Adrenal gland (tissue), 12 donors: ENCODE measurements around the gene TCF4. TPM values are rescaled to one million over a fixed set of nuclear protein-coding genes. Genes with fewer than 3 reads are reported as not detected.
A peak's percentile ranks its signal among the peaks of the same experiment; 100 is the strongest.

Experiments
- DNase-seq, 7 donors: peaks; one replicate each; pipeline ENCODE4 v3.0.0-alpha.2; 2019 to 2020
- H3K27ac ChIP-seq, 5 donors: fragments of 200-600 bp; sonication (generic) in 4 of 5; 1 replicate in 3 of 5; 2 replicates in 2 of 5; pipeline versions ENCODE4 v1.5.1 to v1.8.0; 2016 to 2020; ENCODE audit warnings: mild to moderate bottlenecking in 1 of 5
- H3K27me3 ChIP-seq: fragments of 200-600 bp; 2 replicates; pipeline ENCODE4 v1.8.0; 2021
- H3K36me3 ChIP-seq, 2 donors: fragments of 200-600 bp; replicated peaks in 1 of 2; 1 replicate in 1 of 2; 2 replicates in 1 of 2; pipeline versions ENCODE4 v1.5.1 to v1.8.0; 2018 to 2022
- H3K4me1 ChIP-seq, 2 donors: fragments of 200-600 bp; replicated peaks in 1 of 2; 1 replicate in 1 of 2; 2 replicates in 1 of 2; pipeline versions ENCODE4 v1.5.1 to v1.8.0; 2018 to 2021
- H3K4me3 ChIP-seq, 4 donors: fragments of 200-600 bp; sonication (generic) in 3 of 4; one replicate each; pipeline ENCODE4 v1.5.1; 2016 to 2018
- H3K9me3 ChIP-seq, 3 donors: fragments of 200-600 bp; sonication (generic) in 1 of 3; replicated peaks in 1 of 3; 1 replicate in 2 of 3; 2 replicates in 1 of 3; pipeline versions ENCODE4 v1.5.1 to v1.8.0; 2016 to 2021
- POLR2A ChIP-seq, 2 donors: fragments of 450-650 bp; IDR thresholded peaks; one replicate each; pipeline ENCODE4 v1.6.1; 2017; ENCODE audit warnings: antibody characterized with exemption in 2 of 2, mild to moderate bottlenecking in 2 of 2, moderate library complexity in 1 of 2
- WGBS, 4 donors: extraction: QIAGEN DNeasy Blood & Tissue Kit in 2 of 4; methylation state at CpG; one replicate each; pipeline versions ENCODE4 v1.1.5 to v1.1.7; 2013 to 2017; 5-methylcytosine and 5-hydroxymethylcytosine counted together
- intact Hi-C, 2 donors: fragments of 100-400 bp; cut with DNase I; formaldehyde crosslinking; loops; one replicate each; pipeline versions ENCODE4 v1.14.1 to v1.15.0; 2022 to 2023
- polyA plus RNA-seq, 3 donors: library from polyadenylated mRNA; stranded (reverse); fragments of 200-250 nt in 2 of 3; fragments of 350-450 nt in 1 of 3; fragmentation: Illumina TruSeq in 1 of 3; extraction: RNeasy Lipid Tissue Mini Kit (QIAGEN cat#74804) in 1 of 3; gene quantifications; one replicate each; pipeline ENCODE4 v1.2.3, GENCODE V29; 2013 to 2014
- total RNA-seq, 9 donors: library from RNA; depleted of rRNA in 4 of 9; stranded (reverse); fragments of >200 nt in 4 of 9; fragments of 120-200 nt in 1 of 9; fragmentation: NEBNext Ultra II Directional in 1 of 9; extraction: Animal tissue kit (Norgen Biotek cat#: 25700) in 1 of 9; gene quantifications; one replicate each; pipeline versions ENCODE4 v1.1.0 to v1.2.4, GENCODE V29; 2013 to 2023
- TF ChIP-seq, protein P1 (sequence below), 6 experiments: fragments of 450-650 bp in 4 of 6; fragments of 200-600 bp in 2 of 6; sonication (generic) in 1 of 6; IDR thresholded peaks; 1 replicate in 5 of 6; 2 replicates in 1 of 6; pipeline versions ENCODE4 v1.5.1 to v1.8.0; 2016 to 2021; ENCODE audit warnings: antibody characterized with exemption in 6 of 6, mild to moderate bottlenecking in 2 of 6, moderate library complexity in 1 of 6
- donor health status: healthy with polysubstance abuse.
- donor health status: Bipolar disorder and iron deficiency.
- donor health status: DM: yes; HTN: yes; CAD: no.
- donor health status: DM: no; HTN: no; CAD: no.
- donor health status: DM: no; HTN: no; CAD: no.
- donor health status: DM: yes; HTN: yes; CAD: no.

TCF4 gene
- total and polyA plus RNA-seq, 12 donors, result 21.9 to 196 (median 112) TPM

DNA sequence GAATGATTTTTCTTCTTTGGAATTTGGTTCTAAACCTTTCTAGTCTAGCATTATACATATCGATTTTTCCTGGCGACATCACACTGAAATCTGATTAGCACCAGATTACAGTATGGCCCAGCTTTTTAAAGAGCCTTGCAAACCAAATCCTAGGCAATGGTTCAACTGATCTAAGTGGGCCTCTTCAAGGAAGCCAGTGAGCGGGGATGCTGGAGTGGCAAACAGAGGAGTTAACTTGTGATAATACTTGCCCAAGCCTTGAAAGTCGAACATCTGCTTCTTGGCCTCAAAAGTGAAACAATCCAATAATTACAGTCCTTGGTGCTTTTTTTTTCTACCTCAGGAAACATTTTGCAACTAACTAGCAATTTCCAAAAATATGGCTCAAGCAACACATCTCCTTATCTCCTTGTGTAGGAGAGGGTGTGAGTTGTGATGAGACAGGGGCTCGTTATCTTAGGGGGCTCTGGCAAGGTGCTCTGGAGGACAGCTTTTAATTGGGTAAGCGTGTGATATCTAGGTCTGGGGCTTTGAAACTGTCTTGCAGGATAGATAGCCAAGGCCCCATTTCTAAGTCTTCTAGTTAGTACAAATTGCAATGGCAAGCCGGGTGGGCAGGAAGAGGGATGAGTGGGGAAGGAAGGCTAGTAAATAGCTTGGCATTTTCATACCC is 388.6 kb downstream of the TCF4 start:
- WGBS, 4 donors, result 75 to 78% (median 77%) methylated on average over 7 of the region's 7 CpGs
- Histone ChIP-seq H3K27me3 (no peaks in the 10 kb centered on the region), H3K36me3 (no peaks in the 10 kb centered on the region), H3K4me3 (no peak overlapping the region), H3K9me3 (peaks cover 0 to 7% (median 0%) of the 10 kb centered on the region in 3 donors), H3K27ac (no peak overlapping the region), H3K4me1 (no peaks in the 10 kb centered on the region)
- TF ChIP-seq POLR2A (IDR thresholded peaks at IDR 0.05), result no peak
- TF ChIP-seq, protein P1, sequence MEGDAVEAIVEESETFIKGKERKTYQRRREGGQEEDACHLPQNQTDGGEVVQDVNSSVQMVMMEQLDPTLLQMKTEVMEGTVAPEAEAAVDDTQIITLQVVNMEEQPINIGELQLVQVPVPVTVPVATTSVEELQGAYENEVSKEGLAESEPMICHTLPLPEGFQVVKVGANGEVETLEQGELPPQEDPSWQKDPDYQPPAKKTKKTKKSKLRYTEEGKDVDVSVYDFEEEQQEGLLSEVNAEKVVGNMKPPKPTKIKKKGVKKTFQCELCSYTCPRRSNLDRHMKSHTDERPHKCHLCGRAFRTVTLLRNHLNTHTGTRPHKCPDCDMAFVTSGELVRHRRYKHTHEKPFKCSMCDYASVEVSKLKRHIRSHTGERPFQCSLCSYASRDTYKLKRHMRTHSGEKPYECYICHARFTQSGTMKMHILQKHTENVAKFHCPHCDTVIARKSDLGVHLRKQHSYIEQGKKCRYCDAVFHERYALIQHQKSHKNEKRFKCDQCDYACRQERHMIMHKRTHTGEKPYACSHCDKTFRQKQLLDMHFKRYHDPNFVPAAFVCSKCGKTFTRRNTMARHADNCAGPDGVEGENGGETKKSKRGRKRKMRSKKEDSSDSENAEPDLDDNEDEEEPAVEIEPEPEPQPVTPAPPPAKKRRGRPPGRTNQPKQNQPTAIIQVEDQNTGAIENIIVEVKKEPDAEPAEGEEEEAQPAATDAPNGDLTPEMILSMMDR (IDR thresholded peaks at IDR 0.05), result no peak
- no peak for DNase-seq
- intact Hi-C loops, result no loop called here

DNA sequence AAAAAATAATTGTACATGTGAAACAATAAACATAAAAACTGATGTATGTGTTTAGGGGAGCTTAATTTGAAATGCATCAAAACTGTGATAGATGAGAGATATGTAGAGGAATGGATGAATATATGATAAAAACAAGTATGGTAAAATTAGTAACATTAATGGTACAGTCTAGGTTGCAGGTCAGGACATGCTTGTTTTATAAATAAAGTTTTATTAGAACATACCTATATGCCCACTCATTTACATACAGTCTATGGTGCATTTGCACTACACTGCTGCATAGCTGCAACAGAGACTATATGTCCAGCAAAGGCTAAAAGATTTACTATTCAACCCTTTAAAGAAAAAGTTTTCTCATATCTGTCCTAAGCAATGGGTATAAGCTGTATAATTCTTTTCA is 392.1 kb downstream of the TCF4 start:
- H3K27me3 ChIP-seq, result no peaks in the 10 kb centered on the region
- no peak overlapping the region for H3K27ac ChIP-seq
- no peaks in the 10 kb centered on the region for H3K36me3 ChIP-seq
- H3K9me3 ChIP-seq, result no peaks in the 10 kb centered on the region
- intact Hi-C loops, result no loop called here
- H3K4me3 ChIP-seq, result no peak overlapping the region
- TF ChIP-seq POLR2A (IDR thresholded peaks at IDR 0.05), result no peak
- TF ChIP-seq, protein P1 (IDR thresholded peaks at IDR 0.05), result no peak
- DNase-seq, result no peak
- no peaks in the 10 kb centered on the region for H3K4me1 ChIP-seq

DNA sequence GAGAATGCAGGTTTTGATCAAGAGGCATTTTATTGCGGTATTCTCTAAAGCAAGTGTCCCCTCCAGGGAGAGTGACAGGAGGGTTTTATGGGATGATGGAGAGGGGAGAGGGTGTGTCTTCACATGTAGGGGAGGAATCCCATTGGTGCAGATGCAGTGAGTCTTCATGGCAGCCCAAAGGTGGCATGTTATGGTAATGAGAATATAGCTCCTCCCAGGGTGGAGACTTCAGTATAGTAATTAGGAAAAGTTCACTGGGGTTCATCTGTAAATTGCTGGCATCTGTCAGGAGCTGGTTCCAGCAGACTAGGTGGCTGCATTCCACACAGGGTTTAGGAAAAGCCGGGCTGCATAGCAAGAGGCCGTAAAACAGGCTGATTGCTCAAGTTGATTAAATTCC is 398.0 kb downstream of the TCF4 start:
- Histone ChIP-seq H3K4me1 (peaks cover 8 to 9% of the 10 kb centered on the region in 2 donors), H3K27me3 (no peaks in the 10 kb centered on the region), H3K9me3 (no peaks in the 10 kb centered on the region), H3K36me3 (no peaks in the 10 kb centered on the region), H3K4me3 (no peak overlapping the region), H3K27ac (no peak overlapping the region)
- intact Hi-C loops, result no loop called here
- no peak for DNase-seq
- 86 to 92% (median 89%) methylated on average over 3 of the region's 3 CpGs for WGBS, 4 donors
- TF ChIP-seq, protein P1 (IDR thresholded peaks at IDR 0.05), result no peak
- TF ChIP-seq POLR2A (IDR thresholded peaks at IDR 0.05), result no peak

DNA sequence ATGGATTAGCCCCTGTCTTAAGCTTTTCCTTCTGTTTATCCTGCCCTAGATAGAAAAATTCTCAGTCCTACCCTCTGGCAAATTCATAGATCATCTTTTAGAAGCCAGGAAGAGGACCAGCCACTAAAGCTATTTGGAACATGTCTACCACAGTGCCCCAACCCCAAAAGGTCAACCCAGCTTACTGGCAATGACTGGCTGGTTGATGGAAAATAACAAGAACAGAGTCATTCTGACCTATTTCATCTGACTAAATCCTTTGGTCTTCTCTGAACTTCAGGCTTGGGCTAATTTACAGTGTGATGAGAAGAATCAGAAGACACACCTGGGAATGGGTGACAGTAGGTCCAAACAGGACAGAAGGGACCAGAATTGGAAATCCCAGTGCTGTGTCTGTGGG is 401.4 kb downstream of the TCF4 start:
- H3K4me3 ChIP-seq, result no peak overlapping the region
- no peaks in the 10 kb centered on the region for H3K27me3 ChIP-seq
- H3K4me1 ChIP-seq, result peaks cover 8 to 9% of the 10 kb centered on the region in 2 donors
- H3K9me3 ChIP-seq, result no peaks in the 10 kb centered on the region
- TF ChIP-seq, protein P1 (IDR thresholded peaks at IDR 0.05), result no peak
- no peak for TF ChIP-seq POLR2A (IDR thresholded peaks at IDR 0.05)
- no peak overlapping the region for H3K27ac ChIP-seq
- H3K36me3 ChIP-seq, result no peaks in the 10 kb centered on the region
- DNase-seq, result peak in 3 of 7 donors; percentile 14 to 65 (median 15)
- intact Hi-C loops, result no loop called here
